Uterus (tissue), 4 donors: ENCODE results near the gene PFKFB3. TPM values are rescaled to one million over a fixed set of nuclear protein-coding genes. Genes with fewer than 3 reads are reported as not detected.
A peak's percentile ranks its signal among the peaks of the same experiment; 100 is the strongest.
"Not testable (repeated sequence)": the region's sequence is repeated elsewhere in the genome, so short reads cannot be mapped to it uniquely, and the experiment has no call there.

Experiments
- DNase-seq, 2 donors: peaks; one replicate each; pipeline ENCODE4 v3.0.0-alpha.2; 2019 to 2020
- H3K27ac ChIP-seq, 2 donors: fragments of 200-600 bp; sonication (generic); 1 replicate in 1 of 2; 2 replicates in 1 of 2; pipeline ENCODE4 v1.5.1; 2016 to 2018
- H3K27me3 ChIP-seq, 2 donors: fragments of 200-600 bp; sonication (generic); one replicate each; pipeline ENCODE4 v1.5.1; 2018 to 2019; ENCODE audit warnings: control low read depth in 1 of 2
- H3K36me3 ChIP-seq, 2 donors: fragments of 200-600 bp; sonication (generic); one replicate each; pipeline ENCODE4 v1.5.1; 2019; ENCODE audit warnings: control low read depth in 1 of 2
- H3K4me1 ChIP-seq, 2 donors: fragments of 200-600 bp; sonication (generic); one replicate each; pipeline ENCODE4 v1.5.1; 2018 to 2019; ENCODE audit warnings: control low read depth in 1 of 2
- H3K4me3 ChIP-seq, 2 donors: fragments of 200-600 bp; sonication (generic); 1 replicate in 1 of 2; 2 replicates in 1 of 2; pipeline ENCODE4 v1.5.1; 2018 to 2019; ENCODE audit warnings: mild to moderate bottlenecking in 1 of 2
- H3K9me3 ChIP-seq, 2 donors: fragments of 200-600 bp; sonication (generic); one replicate each; pipeline ENCODE4 v1.5.1; 2019; ENCODE audit warnings: control low read depth in 1 of 2
- CTCF ChIP-seq, 4 experiments: fragments of 200-600 bp in 2 of 4; fragments of 450-650 bp in 2 of 4; sonication (generic) in 2 of 4; IDR thresholded peaks; one replicate each; pipeline ENCODE4 v1.5.1; 2016 to 2019; ENCODE audit warnings: antibody characterized with exemption in 4 of 4, mild to moderate bottlenecking in 2 of 4, moderate library complexity in 1 of 4
- POLR2A ChIP-seq, 2 donors: fragments of 450-650 bp; IDR thresholded peaks; one replicate each; pipeline ENCODE4 v1.6.1; 2016; ENCODE audit warnings: antibody characterized with exemption in 2 of 2, mild to moderate bottlenecking in 1 of 2, moderate library complexity in 1 of 2
- intact Hi-C: fragments of 100-400 bp; cut with DNase I; formaldehyde crosslinking; loops from one replicate; pipeline ENCODE4 v1.15.1; 2023; ENCODE audit warnings: low total_unique reads
- total RNA-seq, 4 donors: library from RNA; depleted of rRNA in 3 of 4; stranded (reverse); fragments of >200 nt in 3 of 4; gene quantifications; one replicate each; pipeline versions ENCODE4 v1.1.0 to v1.2.4, GENCODE V29; 2014 to 2023
- donor health status: DM: yes; HTN: yes; CAD: no.

Gene PFKFB3
- total RNA-seq, 4 donors from 2014 or later = 7.4 to 54.5 (median 14.7) TPM

- TF ChIP-seq CTCF (IDR thresholded peaks at IDR 0.05) = no peak
- TF ChIP-seq POLR2A (IDR thresholded peaks at IDR 0.05) = no peak
- Histone ChIP-seq H3K9me3 (no peaks in the 10 kb centered on the region), H3K27ac (peak overlapping the region; percentile 87 to 96), H3K27me3 (no peaks in the 10 kb centered on the region), H3K36me3 (no peaks in the 10 kb centered on the region), H3K4me1 (peaks cover 0 to 22% of the 10 kb centered on the region in 2 donors), H3K4me3 (peak overlapping the region; percentile 49 to 64)
- intact Hi-C loops = loop anchor here (5.0 to 10.0 kb wide), 3 partner anchors 57 to 203 kb away; no protein-coding TSS in a partner anchor
- no peak for DNase-seq
Observed at GRCh38 chr10:6202098-6202683, 541 bp upstream of the PFKFB3 start.

- H3K27me3 ChIP-seq = no peaks in the 10 kb centered on the region
- peak; percentile 38 to 61 for DNase-seq
- TF ChIP-seq POLR2A (IDR thresholded peaks at IDR 0.05) (no peak), CTCF (IDR thresholded peaks at IDR 0.05) (peak in 3 of 4 experiments; percentile 36 to 76 (median 63))
- peaks cover 0 to 22% of the 10 kb centered on the region in 2 donors for H3K4me1 ChIP-seq
- H3K27ac ChIP-seq = peak overlapping the region; percentile 87 to 96
- intact Hi-C loops = loop anchor here (5.0 to 10.0 kb wide), 3 partner anchors 59 to 201 kb away; no protein-coding TSS in a partner anchor
- no peaks in the 10 kb centered on the region for H3K36me3 ChIP-seq
- no peaks in the 10 kb centered on the region for H3K9me3 ChIP-seq
- H3K4me3 ChIP-seq = peak overlapping the region; percentile 49 to 64
Observed at GRCh38 chr10:6203331-6204062, 765 bp downstream of the PFKFB3 start.

GRCh38 chr10:6204063-6204340, 1.3 kb downstream of the PFKFB3 start:
- Histone ChIP-seq H3K27me3 (no peaks in the 10 kb centered on the region), H3K4me3 (peak overlapping the region; percentile 49 to 64), H3K27ac (peak overlapping the region; percentile 87 to 96), H3K9me3 (no peaks in the 10 kb centered on the region), H3K36me3 (no peaks in the 10 kb centered on the region), H3K4me1 (peaks cover 0 to 22% of the 10 kb centered on the region in 2 donors)
- TF ChIP-seq POLR2A (IDR thresholded peaks at IDR 0.05) (no peak), CTCF (IDR thresholded peaks at IDR 0.05) (no peak)
- intact Hi-C loops = loop anchor here (5.0 to 10.0 kb wide), 3 partner anchors 59 to 201 kb away; no protein-coding TSS in a partner anchor
- peak in 1 of 2 donors; percentile 41 for DNase-seq

- H3K27ac ChIP-seq = peak overlapping the region; percentile 87 to 96
- DNase-seq = peak; percentile 66 to 70
- peak overlapping the region; percentile 49 to 64 for H3K4me3 ChIP-seq
- no peaks in the 10 kb centered on the region for H3K9me3 ChIP-seq
- peaks cover 0 to 22% of the 10 kb centered on the region in 2 donors for H3K4me1 ChIP-seq
- intact Hi-C loops = loop anchor here (5.0 to 10.0 kb wide), 3 partner anchors 60 to 200 kb away; no protein-coding TSS in a partner anchor
- H3K27me3 ChIP-seq = no peaks in the 10 kb centered on the region
- no peak for TF ChIP-seq CTCF (IDR thresholded peaks at IDR 0.05)
- no peak for TF ChIP-seq POLR2A (IDR thresholded peaks at IDR 0.05)
- H3K36me3 ChIP-seq = no peaks in the 10 kb centered on the region
Observed at GRCh38 chr10:6204341-6205191, 1.8 kb downstream of the PFKFB3 start.

GRCh38 chr10:6206486-6206885, 3.8 kb downstream of the PFKFB3 start:
- intact Hi-C loops = loop anchor here (10.0 kb wide), 2 partner anchors 62 to 198 kb away; no protein-coding TSS in a partner anchor
- not testable (repeated sequence) for H3K36me3 ChIP-seq, H3K4me3 ChIP-seq, H3K27ac ChIP-seq, H3K9me3 ChIP-seq, DNase-seq, H3K27me3 ChIP-seq
- H3K4me1 ChIP-seq = peaks cover 2 to 22% of the 10 kb centered on the region in 2 donors
